ENCODE data around the gene SRGN. TPM values are rescaled to one million over a fixed set of nuclear protein-coding genes. Genes with fewer than 3 reads are reported as not detected.

SRGN gene
- polyA plus RNA-seq, 4 donors = 13.6 to 22.8 (median 16.9) TPM

GRCh38 chr10:69088801-69089501 is 1.0 kb downstream of the SRGN start:
- no peak for DNase-seq (ENCODE audit: low read depth in 4 of 4, low spot score in 2 of 4)

- no peak for DNase-seq (ENCODE audit: low read depth in 4 of 4, low spot score in 2 of 4)
These were observed 2.0 kb downstream of the SRGN start for GRCh38 chr10:69089638-69090599.

GRCh38 chr10:69090685-69091084 is 2.8 kb downstream of the SRGN start:
- no peak for DNase-seq (ENCODE audit: low read depth in 4 of 4, low spot score in 2 of 4)

DNA sequence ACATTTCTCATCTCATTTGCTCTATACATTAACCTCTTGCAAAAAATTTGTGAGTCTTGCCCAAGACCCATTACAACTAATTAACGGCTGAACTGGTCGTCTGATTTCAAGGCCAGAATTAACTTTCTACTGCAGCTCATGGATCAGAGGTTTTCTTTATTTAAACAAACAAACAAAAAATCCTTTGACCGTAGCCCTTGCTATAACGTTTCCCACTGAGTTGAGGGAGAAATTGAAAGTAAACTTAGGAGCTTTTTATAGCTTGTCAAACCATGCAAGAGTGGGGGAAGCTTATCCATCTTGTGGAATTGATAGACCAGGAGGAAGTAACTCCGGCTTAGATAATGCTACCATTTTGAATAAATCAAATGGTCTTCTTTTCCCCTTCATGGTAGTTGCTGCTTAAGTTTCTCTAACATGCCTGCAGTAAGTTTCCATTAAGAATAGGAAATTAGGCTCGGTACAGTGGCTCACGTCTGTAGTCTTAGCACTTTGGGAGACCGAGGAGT is 3.3 kb downstream of the SRGN start:
- no peak for DNase-seq (ENCODE audit: low read depth in 4 of 4, low spot score in 2 of 4)

DNA sequence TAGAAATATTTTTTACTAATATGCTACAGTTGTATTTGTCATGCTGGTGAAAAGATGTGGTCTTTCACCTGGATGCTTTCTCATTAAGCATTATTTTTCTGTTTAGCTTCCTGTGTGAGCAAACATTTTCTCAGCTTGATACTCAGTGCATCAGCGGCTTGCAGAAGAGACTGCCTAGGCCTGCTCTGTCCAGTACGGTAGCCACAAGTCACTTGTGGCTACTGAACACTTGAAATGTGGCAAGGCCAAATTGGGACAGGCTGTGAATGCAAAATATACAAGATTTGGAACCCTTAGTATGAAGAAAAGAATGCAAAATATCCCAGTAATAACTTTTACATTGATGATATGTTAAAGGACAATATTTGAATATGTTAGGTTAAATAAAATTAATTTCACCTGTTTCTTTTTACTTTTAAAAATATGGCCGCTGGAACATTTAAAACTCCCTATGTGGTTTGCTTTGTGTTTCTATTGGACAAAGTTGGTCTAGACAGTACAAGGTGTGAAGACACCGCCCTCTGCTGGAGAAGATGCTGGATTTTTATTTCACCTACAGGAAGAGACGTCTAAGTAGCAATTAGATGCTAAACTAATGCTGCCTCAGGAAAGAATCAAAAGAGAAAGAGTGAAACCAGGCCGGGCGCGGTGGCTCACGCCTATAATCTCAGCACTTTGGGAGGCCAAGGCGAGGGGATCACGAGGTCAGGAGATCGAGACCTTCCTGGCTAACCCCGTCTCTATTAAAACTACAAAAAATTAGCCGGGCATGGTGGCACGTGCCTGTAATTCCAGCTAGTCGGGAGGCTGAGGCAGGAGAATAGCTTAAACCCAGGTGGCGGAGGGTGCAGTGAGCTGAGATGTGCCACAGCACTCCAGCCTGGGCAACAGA is 5.3 kb downstream of the SRGN start:
- peak; percentile 34 to 76 (median 60) for DNase-seq (ENCODE audit: low read depth in 4 of 4, low spot score in 2 of 4)

DNA sequence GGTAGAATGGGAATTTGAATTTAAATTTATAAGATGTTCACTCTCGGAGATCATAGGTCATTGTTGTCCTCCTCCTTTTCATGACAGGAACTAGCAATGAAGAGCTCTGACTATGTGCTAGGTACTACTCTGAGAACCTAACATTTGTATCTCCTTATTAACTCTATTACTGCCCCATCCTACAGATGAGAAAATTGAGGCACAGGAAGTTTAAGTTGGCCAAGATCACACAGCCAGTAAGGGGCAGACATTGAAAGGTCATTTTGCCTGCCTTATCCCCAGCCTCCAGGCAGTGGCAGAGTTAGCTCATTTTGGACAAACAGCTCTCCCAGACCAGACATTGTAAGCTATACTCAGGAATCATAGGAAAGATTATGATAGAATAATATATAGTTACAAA is 6.0 kb downstream of the SRGN start:
- no peak for DNase-seq (ENCODE audit: low read depth in 4 of 4, low spot score in 2 of 4)

DNA sequence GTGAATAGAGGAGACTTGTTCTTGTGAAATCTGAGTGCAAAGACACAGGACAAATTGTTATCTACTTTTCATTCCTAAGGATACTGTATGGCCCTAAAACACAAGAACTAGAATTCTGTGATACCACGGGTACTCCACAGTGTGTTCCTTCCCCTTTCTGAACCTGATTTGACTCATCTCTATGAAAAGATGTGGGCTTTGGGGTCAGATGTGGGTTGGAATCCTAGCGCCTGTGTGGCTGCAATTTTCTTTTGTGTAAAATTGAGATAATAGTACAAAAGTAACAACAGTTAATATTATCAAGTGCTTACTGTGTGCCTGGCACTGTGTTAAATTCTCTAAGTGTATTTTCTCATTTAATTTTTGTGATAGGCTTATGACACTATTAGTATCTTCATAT is 8.1 kb downstream of the SRGN start:
- no peak for DNase-seq (ENCODE audit: low read depth in 4 of 4, low spot score in 2 of 4)

- no peak for DNase-seq (ENCODE audit: low read depth in 4 of 4, low spot score in 2 of 4)
These were observed 9.8 kb downstream of the SRGN start for GRCh38 chr10:69097729-69098128.

- no peak for DNase-seq (ENCODE audit: low read depth in 4 of 4, low spot score in 2 of 4)
These were observed 12.4 kb downstream of the SRGN start for GRCh38 chr10:69100136-69100872.

DNA sequence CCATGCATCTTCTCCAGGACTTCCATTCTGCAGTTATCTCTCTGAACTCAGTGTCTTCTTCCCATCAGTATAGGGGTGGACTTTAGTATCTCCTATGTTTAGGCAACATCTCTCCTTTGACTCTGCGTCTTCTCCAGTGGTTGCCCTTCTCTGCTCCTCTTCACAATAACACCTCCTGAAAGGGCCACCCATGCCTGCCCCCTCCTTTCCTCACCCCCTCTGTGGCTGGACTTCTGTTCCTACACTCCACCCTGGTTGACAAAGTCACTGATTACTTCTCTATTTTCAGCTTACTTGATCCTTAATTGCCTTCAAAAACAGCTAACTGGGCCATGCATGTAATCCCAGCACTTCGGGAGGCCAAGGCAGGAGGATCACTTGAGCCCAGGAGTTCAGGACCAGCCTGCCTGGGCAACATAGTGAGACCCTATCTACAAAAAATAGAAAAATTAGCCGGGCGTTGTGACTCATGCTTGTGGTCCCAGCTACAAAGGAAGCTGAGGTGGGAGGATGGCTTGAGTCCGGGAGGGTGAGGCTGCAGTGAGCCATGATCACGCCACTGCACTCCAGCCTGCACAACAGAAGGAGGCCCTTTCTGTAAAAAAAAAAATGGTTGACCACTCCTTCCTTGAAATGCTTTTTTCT is 13.7 kb downstream of the SRGN start:
- DNase-seq (ENCODE audit: low read depth in 4 of 4, low spot score in 2 of 4) = no peak

DNA sequence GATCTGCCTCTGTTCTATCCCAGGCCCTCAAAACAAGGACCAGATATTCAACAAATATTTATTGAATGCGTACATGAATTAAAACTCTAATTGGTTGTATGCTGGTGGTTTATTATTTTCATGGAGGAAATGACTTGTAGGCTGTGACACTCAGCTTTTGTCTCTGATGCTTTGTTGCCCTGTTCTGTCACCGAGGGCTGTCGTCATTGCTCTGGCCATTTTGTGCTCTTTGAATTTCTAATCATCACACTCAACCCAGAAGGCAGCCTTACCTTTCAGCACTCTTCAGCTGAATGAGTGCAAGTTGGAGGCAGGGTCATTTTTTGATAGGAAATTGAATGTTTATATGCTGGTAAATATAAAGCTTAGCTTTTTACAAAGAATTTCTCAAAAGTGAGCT is 14.5 kb downstream of the SRGN start:
- no peak for DNase-seq (ENCODE audit: low read depth in 4 of 4, low spot score in 2 of 4)

GRCh38 chr10:69103784-69104183 is 15.9 kb downstream of the SRGN start:
- no peak for DNase-seq (ENCODE audit: low read depth in 4 of 4, low spot score in 2 of 4)

DNA sequence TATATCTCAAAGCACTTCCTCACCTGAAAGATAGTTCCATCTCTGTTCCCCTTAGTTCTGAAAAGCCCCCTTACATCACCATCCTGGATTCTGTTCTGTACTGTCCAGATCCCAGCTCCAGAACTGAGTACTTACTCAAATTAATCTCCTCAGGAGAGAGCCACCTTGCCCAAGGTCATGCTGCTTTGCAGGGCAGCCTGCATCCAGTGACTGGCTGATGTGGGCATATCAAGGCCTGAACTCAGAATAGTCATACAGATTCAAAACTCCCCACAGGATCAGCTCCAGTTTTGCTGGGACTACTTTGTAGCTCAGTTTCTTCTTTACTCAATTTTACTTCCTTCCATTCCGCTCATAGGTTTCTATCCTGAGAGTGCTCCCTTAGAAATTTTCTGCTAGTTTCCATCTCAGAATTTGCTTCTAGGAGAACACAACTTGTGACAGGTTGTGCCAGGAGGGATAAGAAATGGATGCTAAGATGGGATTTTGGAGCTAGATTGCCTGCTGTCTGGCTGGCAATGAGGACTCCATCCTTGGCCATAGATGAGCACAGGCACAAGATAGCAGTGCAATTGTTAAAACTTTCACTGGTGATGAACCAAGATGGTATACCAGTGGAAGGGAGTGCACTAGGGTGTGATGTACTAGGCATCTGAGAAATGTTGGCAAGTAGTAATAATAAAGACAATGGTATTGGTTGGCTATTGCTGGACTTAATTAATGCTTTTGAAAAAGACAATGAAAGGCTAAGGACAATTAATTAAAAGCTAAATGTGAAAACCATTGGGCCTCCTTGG is 17.3 kb downstream of the SRGN start:
- DNase-seq (ENCODE audit: low read depth in 4 of 4, low spot score in 2 of 4) = no peak

GRCh38 chr10:69107176-69107490 is 19.2 kb downstream of the SRGN start:
- no peak for DNase-seq (ENCODE audit: low read depth in 4 of 4, low spot score in 2 of 4)

DNA sequence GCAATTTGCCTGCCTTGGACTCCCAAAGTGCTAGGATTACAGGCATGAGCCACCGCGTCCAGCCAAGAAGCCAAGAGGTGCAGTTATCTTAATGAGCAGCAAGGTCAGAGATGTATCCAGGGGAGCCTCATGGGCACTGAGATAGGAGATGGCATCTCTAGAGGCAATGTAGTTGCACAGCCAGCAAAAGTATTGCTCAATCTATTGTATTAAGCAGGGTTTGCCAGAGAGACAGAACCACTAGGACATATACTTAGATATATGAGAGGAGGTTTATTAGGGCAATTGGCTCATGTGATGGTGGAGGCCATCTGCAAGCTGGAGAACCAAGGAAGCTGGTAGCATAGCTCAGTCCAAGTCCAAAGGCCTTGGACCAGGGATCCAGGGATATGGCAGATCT is 19.8 kb downstream of the SRGN start:
- no peak for DNase-seq (ENCODE audit: low read depth in 4 of 4, low spot score in 2 of 4)

- no peak for DNase-seq (ENCODE audit: low read depth in 4 of 4, low spot score in 2 of 4)
These were observed 32.0 kb downstream of the SRGN start for GRCh38 chr10:69119896-69120295.

DNA sequence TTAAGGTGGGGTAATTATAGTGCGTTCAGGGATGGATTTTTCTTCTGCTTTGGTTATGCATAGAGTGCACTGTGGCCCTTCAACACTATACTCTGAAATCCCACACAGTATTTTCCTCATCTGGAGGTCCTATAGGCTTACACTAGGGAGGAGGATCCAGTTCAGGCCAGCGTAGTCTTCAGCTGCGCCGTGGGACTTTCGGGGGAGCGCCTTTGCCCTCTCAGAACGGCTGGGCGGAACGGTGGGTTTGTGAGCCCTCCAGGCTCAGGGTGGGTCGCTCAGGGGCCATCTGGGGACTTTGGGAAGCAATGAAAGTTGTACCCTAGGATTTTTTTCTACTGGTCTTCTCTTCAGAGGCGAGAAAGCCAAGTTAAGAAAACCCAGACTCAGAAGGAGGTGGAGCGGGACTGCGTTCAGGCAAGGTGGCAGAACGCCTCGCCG is 35.4 kb downstream of the SRGN start:
- DNase-seq (ENCODE audit: low read depth in 4 of 4, low spot score in 2 of 4) = peak in 1 of 4 donors; percentile 85

- DNase-seq (ENCODE audit: low read depth in 4 of 4, low spot score in 2 of 4) = peak; percentile 96 to 97 (median 97)
These were observed 36.1 kb downstream of the SRGN start, which contains the start of gene VPS26A for GRCh38 chr10:69123747-69124562. TSS of gene VPS26A (plus strand) at chr10:69124178. CDS start at chr10:69124278, 100 bp downstream.
